ENCODE data around the gene APC.

The APC gene

GRCh38 chr5:112717506-112718082 lies 20.1 kb upstream of the APC start:
- no peak for DNase-seq

DNA sequence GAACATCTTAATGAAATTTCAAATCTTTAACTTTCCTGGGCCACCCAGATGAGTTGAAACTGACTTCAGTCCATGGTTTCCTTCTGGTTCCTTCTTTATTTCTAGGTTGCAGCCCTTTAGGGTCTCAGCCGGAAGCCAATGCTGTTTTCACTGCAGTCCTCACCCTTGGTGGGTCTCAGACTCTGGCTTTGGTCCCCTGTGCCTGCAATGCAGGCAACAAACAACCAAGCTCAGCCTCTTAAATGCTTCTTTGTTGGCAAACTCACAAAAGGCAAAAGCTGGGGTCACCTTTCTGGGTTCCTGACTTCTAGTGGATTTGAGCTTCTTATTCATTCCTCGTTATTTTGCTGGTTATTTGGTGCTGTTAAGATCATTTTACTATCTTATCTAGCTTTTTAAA lies 19.3 kb upstream of the APC start:
- DNase-seq = no peak

DNA sequence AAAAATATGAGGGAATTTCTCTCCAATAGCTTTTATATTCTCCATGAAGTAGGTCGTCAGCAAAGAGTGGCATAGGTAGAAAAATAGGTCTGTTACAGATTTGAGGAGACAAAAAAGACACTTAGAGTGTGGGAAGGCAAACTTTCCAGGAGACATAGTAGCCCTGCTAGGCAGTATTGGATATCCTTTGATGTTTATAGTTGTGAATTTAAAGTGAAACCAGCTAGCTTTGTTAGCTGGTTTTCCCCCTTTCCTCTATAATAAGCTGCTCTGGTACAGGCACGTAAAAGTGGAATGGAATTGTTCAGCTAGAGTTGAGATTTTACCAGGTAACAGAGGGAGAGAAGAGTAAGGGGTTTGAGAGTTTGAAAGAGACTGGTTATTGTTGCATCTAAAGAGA lies 17.1 kb upstream of the APC start:
- no peak for DNase-seq

GRCh38 chr5:112724901-112725300 lies 12.8 kb upstream of the APC start:
- no peak for DNase-seq

- no peak for DNase-seq
These were observed 8.1 kb upstream of the APC start for GRCh38 chr5:112729630-112730029.

DNA sequence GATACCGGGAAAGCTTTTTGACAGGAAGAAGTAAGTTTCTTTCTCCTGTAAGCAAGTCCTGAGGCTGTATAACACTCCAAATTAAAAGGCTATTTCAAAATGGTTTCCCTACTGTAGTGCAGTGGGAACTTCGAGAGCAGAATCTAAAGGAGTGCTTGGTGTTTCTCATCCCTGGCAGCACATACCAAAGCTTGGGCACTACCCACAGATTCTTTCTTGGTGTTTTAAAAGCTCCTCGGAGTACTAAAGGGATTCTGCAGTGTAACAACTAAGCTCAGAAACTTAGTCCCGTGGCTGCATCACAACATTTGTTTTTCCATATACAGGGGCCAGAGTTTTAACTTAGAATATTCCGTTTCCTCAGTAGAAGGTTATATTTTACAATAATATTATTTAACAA lies 5.6 kb upstream of the APC start:
- no peak for DNase-seq

- DNase-seq = no peak
These were observed 4.1 kb upstream of the APC start for GRCh38 chr5:112733586-112733985.

- no peak for DNase-seq
These were observed 3.1 kb upstream of the APC start for GRCh38 chr5:112734597-112734996.

DNA sequence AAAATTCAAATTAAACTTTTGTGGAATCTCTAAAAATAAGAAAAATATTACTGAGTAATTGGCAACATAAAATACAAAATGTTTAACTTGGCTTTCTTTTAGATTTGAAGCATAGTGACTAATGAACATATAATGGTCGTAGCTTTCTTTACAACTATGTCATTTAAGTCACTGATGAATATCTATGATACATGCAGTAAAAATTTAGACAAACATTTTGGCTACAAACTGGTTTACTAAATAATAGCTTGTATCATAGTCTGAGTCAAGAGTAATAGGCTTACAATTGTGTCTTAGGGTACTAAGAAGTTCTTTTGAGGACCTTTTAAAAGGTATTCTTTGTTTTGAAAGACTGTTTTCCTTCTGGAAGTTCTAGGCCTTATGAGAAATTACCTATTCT lies 2.0 kb upstream of the APC start:
- no peak for DNase-seq

GRCh38 chr5:112737070-112737462 lies 619 bp upstream of the APC start:
- peak; percentile 7 to 49 (median 32) for DNase-seq

GRCh38 chr5:112738191-112738560 lies 491 bp downstream of the APC start:
- DNase-seq = no peak

DNA sequence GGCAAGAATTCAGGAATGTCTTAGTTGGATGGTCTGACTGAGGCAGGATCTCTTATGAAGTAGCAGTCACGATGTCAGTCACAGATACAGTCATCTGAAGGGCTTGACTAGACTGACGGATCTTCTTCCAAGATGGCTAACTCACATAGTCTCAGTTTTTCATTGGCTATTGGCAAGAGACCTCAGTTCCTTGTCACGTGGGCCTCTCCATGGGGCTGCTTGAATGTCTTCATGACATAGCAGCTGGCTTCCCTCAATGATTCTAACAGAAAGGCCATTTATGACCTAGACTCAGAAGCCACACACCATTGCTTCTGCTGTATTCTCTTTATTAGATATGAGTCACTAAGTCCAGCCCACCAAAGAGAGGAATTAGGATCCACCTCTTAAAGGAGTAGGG lies 4.7 kb downstream of the APC start:
- no peak for DNase-seq

- DNase-seq = no peak
These were observed 5.9 kb downstream of the APC start for GRCh38 chr5:112743631-112744030.

DNA sequence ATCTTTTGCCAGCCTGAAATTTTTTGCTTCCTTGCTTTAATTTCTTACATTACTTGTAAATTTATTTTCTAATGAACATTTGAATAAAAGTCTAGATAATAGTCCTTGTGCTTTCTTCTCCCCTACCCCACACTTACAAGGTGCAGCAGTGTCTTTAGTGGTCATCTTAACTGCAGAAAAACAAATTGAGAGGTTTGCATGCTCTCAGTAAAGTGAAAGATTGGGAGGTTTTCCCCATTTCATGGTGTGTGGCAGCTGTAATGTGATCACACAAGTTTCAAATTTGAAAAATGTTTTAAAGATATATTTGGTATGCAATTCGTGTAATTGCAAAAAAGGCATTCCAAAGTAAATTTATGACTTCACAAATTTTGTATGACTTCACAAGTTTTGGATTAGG lies 14.7 kb downstream of the APC start:
- DNase-seq = no peak

DNA sequence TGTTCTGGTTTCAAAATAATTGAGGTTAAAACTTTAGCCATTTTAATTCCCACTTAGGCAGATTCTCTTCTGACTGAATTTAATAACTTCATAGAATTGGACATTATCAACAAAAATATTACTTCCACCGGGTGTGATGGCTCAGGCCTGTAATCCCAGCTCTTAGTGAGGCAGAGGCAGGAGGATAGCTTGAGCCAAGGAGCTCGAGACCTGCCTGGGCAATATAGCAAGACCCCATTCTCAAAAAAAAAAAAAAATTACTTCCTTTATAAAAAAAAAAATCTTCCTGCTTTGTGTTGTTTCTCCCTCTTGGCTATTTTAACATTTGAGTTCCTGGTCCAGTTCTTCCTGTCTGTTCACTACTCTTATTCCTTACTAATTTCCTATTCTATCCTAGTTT lies 18.0 kb downstream of the APC start:
- no peak for DNase-seq

GRCh38 chr5:112757468-112758208 lies 20.0 kb downstream of the APC start:
- DNase-seq = peak; percentile 60 to 87 (median 85)

GRCh38 chr5:112758676-112759075 lies 21.0 kb downstream of the APC start:
- DNase-seq = no peak

- DNase-seq = no peak
These were observed 24.6 kb downstream of the APC start for GRCh38 chr5:112762113-112762810.

GRCh38 chr5:112763165-112763564 lies 25.5 kb downstream of the APC start:
- no peak for DNase-seq

GRCh38 chr5:112772124-112772523 lies 34.4 kb downstream of the APC start:
- DNase-seq = no peak

DNA sequence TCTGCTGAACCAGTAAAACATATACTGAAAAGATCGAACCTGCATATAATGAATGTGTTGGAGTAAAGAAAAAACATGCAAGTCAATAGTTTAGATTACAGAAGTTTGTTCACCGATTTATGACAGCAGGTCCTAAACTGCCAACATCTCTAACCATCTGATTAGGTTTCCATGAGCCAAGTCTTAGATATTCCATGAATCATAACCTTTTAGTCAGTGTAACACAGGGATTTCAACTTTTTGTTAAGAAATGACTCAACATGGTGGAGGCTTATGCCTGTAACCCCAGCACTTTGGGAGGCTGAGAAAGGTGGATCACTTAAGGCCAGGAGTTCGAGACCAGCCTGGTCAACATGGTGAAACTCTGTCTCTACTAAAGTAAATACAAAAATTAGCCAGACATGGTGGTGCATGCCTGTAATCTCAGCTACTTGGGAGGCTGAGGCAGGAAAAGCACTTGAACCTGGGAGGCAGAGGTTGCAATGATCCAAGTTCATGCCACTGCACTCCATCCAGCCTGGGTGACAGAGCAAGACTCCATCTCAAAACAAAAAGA lies 38.7 kb downstream of the APC start:
- no peak for DNase-seq

DNA sequence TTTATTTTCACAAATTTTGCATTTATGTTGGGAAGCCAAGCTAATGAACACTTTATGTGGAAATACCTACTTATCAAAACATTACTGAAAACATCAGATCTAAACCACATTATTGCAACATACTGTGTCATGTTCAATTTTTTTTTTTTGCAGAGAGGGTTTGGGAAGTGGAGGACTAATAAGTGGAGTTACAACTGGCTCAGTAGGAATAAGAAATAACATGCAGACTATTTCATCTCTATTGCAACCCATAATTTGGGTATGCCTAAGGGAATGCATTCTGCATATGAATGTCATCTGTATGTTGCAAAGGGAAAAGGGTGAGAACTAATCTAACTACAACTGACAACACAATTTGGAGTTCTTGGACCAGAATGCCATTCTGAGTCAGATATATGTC lies 41.8 kb downstream of the APC start:
- DNase-seq = peak in 1 of 3 donors; percentile 10

DNA sequence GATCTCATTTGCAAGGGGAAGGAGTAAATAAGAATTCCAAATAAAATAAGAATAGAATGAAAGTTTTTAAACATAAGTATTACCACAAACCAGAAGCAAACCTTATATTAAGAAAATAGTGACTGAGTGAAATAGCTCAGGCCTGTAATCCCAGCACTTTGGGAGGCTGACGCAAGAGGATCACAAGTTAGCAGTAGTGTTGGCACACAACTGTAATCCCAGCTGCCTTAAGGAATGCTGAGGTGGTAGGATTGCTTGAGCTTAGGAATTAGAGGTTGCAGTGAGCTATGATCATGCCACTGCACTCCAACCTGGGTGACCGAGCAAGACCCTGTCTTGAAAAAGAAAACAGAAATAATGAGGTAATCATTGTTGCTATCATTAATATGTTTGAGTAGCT lies 47.0 kb downstream of the APC start:
- no peak for DNase-seq

DNA sequence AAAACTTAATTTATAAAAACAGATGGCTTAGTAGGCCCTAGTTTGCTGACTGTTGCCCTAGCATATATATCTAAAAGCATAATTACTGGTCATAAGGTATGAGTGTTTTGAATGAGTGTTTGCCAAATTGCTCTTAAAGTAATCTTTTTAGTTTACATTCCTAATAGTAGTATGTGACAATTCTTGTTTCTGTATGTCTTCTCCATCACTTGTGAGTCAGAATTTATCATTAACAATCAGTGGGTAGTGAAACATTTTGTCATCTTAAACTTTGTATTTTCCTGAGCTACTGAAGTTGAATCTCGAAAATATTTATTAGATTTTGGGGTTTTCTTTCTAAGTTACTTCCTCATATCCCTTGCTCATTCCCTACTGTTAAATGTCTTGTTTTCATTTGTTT lies 49.6 kb downstream of the APC start:
- DNase-seq = no peak

All from suppressor macrophage treated with lipopolysaccharide for 1 hour (primary cell).